ENCODE data around the gene TMEM31. TPM values are rescaled to one million over a fixed set of nuclear protein-coding genes. Genes with fewer than 3 reads are reported as not detected.

The TMEM31 gene, protein sequence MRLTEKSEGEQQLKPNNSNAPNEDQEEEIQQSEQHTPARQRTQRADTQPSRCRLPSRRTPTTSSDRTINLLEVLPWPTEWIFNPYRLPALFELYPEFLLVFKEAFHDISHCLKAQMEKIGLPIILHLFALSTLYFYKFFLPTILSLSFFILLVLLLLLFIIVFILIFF
- not detected in 2 replicates for total RNA-seq

DNA sequence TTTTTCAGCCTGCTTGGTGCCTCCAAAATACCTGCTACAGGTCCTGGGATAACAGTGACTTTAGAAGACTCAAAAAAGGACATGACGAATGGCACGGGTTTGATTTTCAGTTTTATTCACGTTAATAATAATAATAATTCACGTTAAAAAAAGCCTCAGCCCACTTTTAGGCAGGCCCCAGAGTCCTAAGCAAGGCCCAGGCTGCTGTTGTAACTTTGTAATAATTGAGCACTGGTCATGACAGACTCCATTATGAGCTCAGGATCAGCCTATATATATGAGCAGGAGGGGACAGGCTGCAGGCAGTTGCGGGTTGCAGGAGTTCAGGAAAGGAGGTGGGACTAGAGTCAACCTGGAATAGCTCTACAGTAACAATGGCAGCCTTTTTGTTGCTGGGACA is at the start of gene TMEM31:
Gene TMEM31 (plus strand): TSS at position 301 of the 400 bp plus-strand sequence. CDS start 1,350 bp downstream, outside the sequence.

DNA sequence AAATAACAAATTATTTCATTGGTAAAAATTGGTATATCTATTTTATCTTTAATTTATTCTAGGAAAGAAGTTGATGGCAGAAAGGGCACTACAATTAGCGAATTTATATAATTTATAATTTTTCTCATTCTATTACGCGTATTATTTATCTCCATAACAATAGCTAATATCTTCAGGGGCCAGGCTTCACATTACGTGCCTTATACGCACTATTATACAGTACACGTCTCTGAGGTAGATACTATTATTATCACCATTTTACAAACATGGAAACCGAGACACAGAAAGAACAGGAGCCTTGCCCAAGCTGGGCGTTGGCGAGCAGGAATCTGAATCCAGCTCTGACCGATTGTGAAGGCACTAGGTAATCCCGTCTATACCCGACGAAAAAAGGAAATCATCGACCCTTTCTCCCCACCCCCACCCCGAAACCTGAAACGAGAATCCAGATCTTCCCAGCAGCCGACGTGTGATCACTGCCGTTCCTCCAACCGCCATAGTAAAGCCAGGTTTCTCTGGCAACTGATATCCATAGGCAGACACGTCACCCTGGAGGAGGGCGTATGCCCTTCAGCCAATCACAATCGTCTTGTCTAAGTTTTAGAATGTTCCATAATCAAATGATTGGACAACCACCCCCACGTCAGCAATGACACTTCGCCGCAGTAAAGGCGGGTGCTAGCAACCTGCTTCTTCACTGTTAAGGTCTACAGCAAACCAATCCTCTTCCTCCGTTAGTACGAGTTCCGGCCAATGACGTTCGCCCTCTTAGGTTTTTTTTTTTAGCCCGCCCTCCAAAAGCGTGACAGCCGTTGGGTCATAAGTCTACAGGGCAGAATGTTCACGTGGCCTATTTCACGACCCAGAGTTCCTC is 24.3 kb upstream of the TMEM31 start, which contains the start of gene MORF4L2:
Gene MORF4L2 (minus strand): TSS at position 501 of the 874 bp plus-strand sequence. CDS start 9,672 bp downstream, outside the sequence.

Other genes with a start within 250 kb of the TMEM31 start
- 0.14 and 0.27 TPM in 2 replicates for gene RAB40A, start 191.4 kb upstream of the TMEM31 start, total RNA-seq
- 36.5 and 36.7 TPM in 2 replicates for gene TCEAL4, start 125.4 kb upstream of the TMEM31 start, total RNA-seq
- gene TCEAL3, start 102.9 kb upstream of the TMEM31 start, total RNA-seq: 9.8 and 10.6 TPM in 2 replicates
- 22.4 and 23.1 TPM in 2 replicates for gene TCEAL1, start 81.9 kb upstream of the TMEM31 start, total RNA-seq
- 941 and 964 TPM in 2 replicates for gene MORF4L2, start 24.2 kb upstream of the TMEM31 start, total RNA-seq
- not detected in 2 replicates for gene PLP1, start 65.9 kb downstream of the TMEM31 start, total RNA-seq
- gene RAB9B, start 121.3 kb downstream of the TMEM31 start, total RNA-seq: 0.40 and 0.50 TPM in 2 replicates

Data from thoracic aorta endothelial cell (primary cell).